22Rv1 (cell line): Measurements from ENCODE around the gene TMEM51.

ENCODE experiments used
- CTCF ChIP-seq: fragments of 450-650 bp; IDR thresholded peaks from 2 replicates; pipeline ENCODE4 v1.5.1; 2017; ENCODE audit warnings: mild to moderate bottlenecking
- ZFX ChIP-seq: fragments of 450-650 bp; IDR thresholded peaks from 2 replicates; pipeline ENCODE4 v1.6.1; 2017; ENCODE audit warnings: antibody characterized with exemption, borderline replicate concordance

- no peak for TF ChIP-seq CTCF
- TF ChIP-seq ZFX: no peak
Observed at GRCh38 chr1:15160626-15161025, 7.1 kb downstream of the TMEM51 start.
